ENCODE measurements around the gene LUZP1. TPM values are rescaled to one million over a fixed set of nuclear protein-coding genes. Genes with fewer than 3 reads are reported as not detected.

Gene LUZP1
- total and polyA plus RNA-seq, 2 donors (not counting 3 experiments of a cell fraction or from before 2014, with no cell fraction given): 26.3 to 82.4 TPM

- no peaks in the 10 kb centered on the region for H3K9me1 ChIP-seq (replicated peaks; ENCODE audit: control insufficient read depth, extremely low read depth, insufficient read depth, low read length)
- no TSS peak for BruUV-seq (replicated peaks)
- FAIRE-seq: no peak
- H3K79me2 ChIP-seq (ENCODE audit: control insufficient read depth, insufficient read depth, low read length): peaks cover 78% of the 10 kb centered on the region
- H4K20me1 ChIP-seq (replicated peaks; ENCODE audit: control insufficient read depth, extremely low read depth, insufficient read depth, low read length): peaks cover 2% of the 10 kb centered on the region
- no peaks in the 10 kb centered on the region for H3K36me3 ChIP-seq (ENCODE audit: control insufficient read depth in 2 of 2, extremely low read depth in 1 of 2, insufficient read depth in 2 of 2, low read length in 2 of 2)
- POLR2A ChIA-PET: no interaction called here
- TF ChIP-seq FOS (IDR thresholded peaks at IDR 0.05; ENCODE audit: borderline replicate concordance, insufficient read depth, low read length): no peak
- TF ChIP-seq MYC (IDR thresholded peaks at IDR 0.05; ENCODE audit: low read depth, low read length): no peak
- no peak for TF ChIP-seq MAX (IDR thresholded peaks at IDR 0.05; ENCODE audit: insufficient read depth, insufficient read length)
- no peak for TF ChIP-seq EZH2 (IDR thresholded peaks at IDR 0.05; ENCODE audit: borderline replicate concordance, low read depth, low read length, severe bottlenecking)
- no peak for TF ChIP-seq POLR2AphosphoS5 (IDR thresholded peaks at IDR 0.05; ENCODE audit: insufficient read depth, low read depth, low read length)
- TF ChIP-seq CTCF (IDR thresholded peaks at IDR 0.05; ENCODE audit: extremely low read depth in 1 of 2, insufficient read depth in 1 of 2, low read depth in 1 of 2, low read length in 2 of 2): no peak
- TF ChIP-seq POLR2A (IDR thresholded peaks at IDR 0.05; ENCODE audit: low read depth, low read length): no peak
- intact Hi-C loops (cut with micrococcal nuclease): no loop called here
- no peaks in the 10 kb centered on the region for H3K9me3 ChIP-seq (replicated peaks; ENCODE audit: control insufficient read depth, insufficient read depth, low read length)
- no peak overlapping the region for H3K9ac ChIP-seq (replicated peaks; ENCODE audit: extremely low read depth, insufficient read depth, low read length)
- no peak overlapping the region for H3K27ac ChIP-seq (ENCODE audit: insufficient read depth, low read depth, low read length)
- no peak overlapping the region for H3K4me3 ChIP-seq (replicated peaks in 1 of 3; ENCODE audit: insufficient read depth in 1 of 3, low read depth in 1 of 3, low read length in 3 of 3)
- H3K4me2 ChIP-seq (ENCODE audit: insufficient read depth, low read length): no peak overlapping the region
- H3K4me1 ChIP-seq (ENCODE audit: control insufficient read depth, extremely low read depth, insufficient read depth, low read length): no peaks in the 10 kb centered on the region
- no peak for DNase-seq (ENCODE audit: low read depth, low spot score)
- no peak overlapping the region for H2AFZ ChIP-seq (ENCODE audit: low read depth, low read length)
- CTCF ChIA-PET: interaction anchor here (0.8 kb wide), 1 partner anchor 9 kb away, joined by 3 read pairs; no protein-coding TSS in a partner anchor
- dilution Hi-C loops (cut with MboI; ENCODE audit: extremely low pct_ligation_motif_present, low sequenced_read_pairs): no loop called here
- no peaks in the 10 kb centered on the region for H3K27me3 ChIP-seq (ENCODE audit: control insufficient read depth in 2 of 2, insufficient read depth in 2 of 2, low read length in 2 of 2)
These were observed 128.1 kb downstream of the LUZP1 start for GRCh38 chr1:23040509-23040908.
